Uterus (tissue), 2 donors: Measurements from ENCODE around the gene H1-8.
"Not testable (repeated sequence)": the region's sequence is repeated elsewhere in the genome, so short reads cannot be mapped to it uniquely, and the experiment has no call there.

Source experiments
- CTCF ChIP-seq, 4 experiments: fragments of 200-600 bp in 2 of 4; fragments of 450-650 bp in 2 of 4; sonication (generic) in 2 of 4; IDR thresholded peaks; one replicate each; pipeline ENCODE4 v1.5.1; 2016 to 2019; ENCODE audit warnings: antibody characterized with exemption in 4 of 4, mild to moderate bottlenecking in 2 of 4, moderate library complexity in 1 of 4
- POLR2A ChIP-seq, 2 donors: fragments of 450-650 bp; IDR thresholded peaks; one replicate each; pipeline ENCODE4 v1.6.1; 2016; ENCODE audit warnings: antibody characterized with exemption in 2 of 2, mild to moderate bottlenecking in 1 of 2, moderate library complexity in 1 of 2

GRCh38 chr3:129494499-129494898 is 48.5 kb upstream of the H1-8 start:
- TF ChIP-seq CTCF, POLR2A (IDR thresholded peaks at IDR 0.05): not testable (repeated sequence)
